Ishikawa (cell line): ENCODE results near the gene SLC23A2.
A peak's percentile ranks its signal among the peaks of the same experiment; 100 is the strongest.

Experiments used
- CEBPB ChIP-seq: IDR thresholded peaks from 2 replicates; pipeline ENCODE4 v1.6.1; 2012
- CREB1 ChIP-seq: IDR thresholded peaks from 2 replicates; pipeline ENCODE4 v1.6.1; 2012; ENCODE audit warnings: low read depth
- EGR1 ChIP-seq: IDR thresholded peaks from 2 replicates; pipeline ENCODE4 v1.6.1; 2012
- EP300 ChIP-seq: IDR thresholded peaks from 2 replicates; pipeline ENCODE4 v1.6.1; 2012; ENCODE audit warnings: borderline replicate concordance
- FOXM1 ChIP-seq: IDR thresholded peaks from 2 replicates; pipeline ENCODE4 v1.6.1; 2012; ENCODE audit warnings: low read depth, borderline replicate concordance
- MAX ChIP-seq: IDR thresholded peaks from 2 replicates; pipeline ENCODE4 v1.6.1; 2012
- NFIC ChIP-seq: IDR thresholded peaks from 2 replicates; pipeline ENCODE4 v1.6.1; 2012
- RAD21 ChIP-seq: IDR thresholded peaks from 2 replicates; pipeline ENCODE4 v1.6.1; 2012; ENCODE audit warnings: low read depth
- REST ChIP-seq: IDR thresholded peaks from 2 replicates; pipeline ENCODE4 v1.6.1; 2012; ENCODE audit warnings: low read depth, mild to moderate bottlenecking
- TAF1 ChIP-seq: IDR thresholded peaks from 2 replicates; pipeline ENCODE4 v1.6.1; 2012; ENCODE audit warnings: low read depth, mild to moderate bottlenecking
- TCF12 ChIP-seq: IDR thresholded peaks from 2 replicates; pipeline ENCODE4 v1.6.1; 2012; ENCODE audit warnings: low read depth
- USF1 ChIP-seq: IDR thresholded peaks from 2 replicates; pipeline ENCODE4 v1.6.1; 2012
- YY1 ChIP-seq: IDR thresholded peaks from 2 replicates; pipeline ENCODE4 v1.6.1; 2012; ENCODE audit warnings: low read depth
- ZBTB7A ChIP-seq: IDR thresholded peaks from 2 replicates; pipeline ENCODE4 v1.6.1; 2012; ENCODE audit warnings: low read depth

SLC23A2 gene

GRCh38 chr20:5024103-5024502, 22.8 kb upstream of the SLC23A2 start:
- TF ChIP-seq USF1: no peak

- TF ChIP-seq FOXM1 (no peak), TAF1 (no peak), REST (no peak), USF1 (no peak), CEBPB (no peak), EP300 (no peak), RAD21 (no peak), NFIC (no peak), MAX (no peak), YY1 (no peak)
Observed at GRCh38 chr20:5020760-5021159, 19.4 kb upstream of the SLC23A2 start.

GRCh38 chr20:5013682-5014447, 12.6 kb upstream of the SLC23A2 start:
- no peak for TF ChIP-seq NFIC
- no peak for TF ChIP-seq TCF12

- TF ChIP-seq MAX: no peak
- no peak for TF ChIP-seq ZBTB7A
- TF ChIP-seq CEBPB: peak; percentile 40; the same call in 1 of the 2 replicates
- TF ChIP-seq USF1: no peak
- TF ChIP-seq REST: no peak
- no peak for TF ChIP-seq TAF1
- no peak for TF ChIP-seq EGR1
Observed at GRCh38 chr20:5008759-5009158, 7.4 kb upstream of the SLC23A2 start.

- TF ChIP-seq REST: no peak
- no peak for TF ChIP-seq RAD21
- TF ChIP-seq TCF12: no peak
- TF ChIP-seq CEBPB: no peak
- TF ChIP-seq CREB1: no peak
- TF ChIP-seq USF1: no peak
- TF ChIP-seq NFIC: no peak
- no peak for TF ChIP-seq ZBTB7A
Observed at GRCh38 chr20:5005326-5005725, 4.0 kb upstream of the SLC23A2 start.
